GM23338 (cell line): Measurements from ENCODE around the gene PDE4B. TPM values are rescaled to one million over a fixed set of nuclear protein-coding genes. Genes with fewer than 3 reads are reported as not detected.

Source experiments
- ATAC-seq: fragments of 200-7000 bp; cut with Tn5 transposase; 3 replicates; pipeline ENCODE4 v1.9.1; 2020
- DNase-seq: peaks from one replicate; pipeline ENCODE4 v3.0.0-alpha.2; 2015; ENCODE audit warnings: low spot score
- H2AFZ ChIP-seq: fragments of 200-600 bp; sonication (generic); 2 replicates; pipeline ENCODE4 v1.8.0; 2016; ENCODE audit warnings: antibody characterized with exemption, mild to moderate bottlenecking, moderate library complexity
- H3F3A ChIP-seq: fragments of 200-600 bp; sonication (generic); replicated peaks from 2 replicates; pipeline ENCODE4 v1.8.0; 2017; ENCODE audit warnings: antibody characterized with exemption, mixed run types, low read depth
- H3K27ac ChIP-seq: fragments of 200-600 bp; sonication (generic); 2 replicates; pipeline ENCODE4 v1.6.1; 2016; ENCODE audit warnings: low read depth
- H3K27me3 ChIP-seq: fragments of 200-600 bp; sonication (generic); 2 replicates; pipeline ENCODE4 v1.8.0; 2016; ENCODE audit warnings: mild to moderate bottlenecking, mixed run types, moderate library complexity; ENCODE audit not compliant: insufficient read depth
- H3K36me3 ChIP-seq: fragments of 200-600 bp; sonication (generic); 2 replicates; pipeline ENCODE4 v1.8.0; 2016; ENCODE audit warnings: mild to moderate bottlenecking; ENCODE audit not compliant: insufficient read depth
- H3K4me1 ChIP-seq: fragments of 200-600 bp; sonication (generic); 2 replicates; pipeline ENCODE4 v1.8.0; 2016; ENCODE audit warnings: mild to moderate bottlenecking, moderate library complexity; ENCODE audit not compliant: insufficient read depth
- H3K4me2 ChIP-seq: fragments of 200-600 bp; sonication (generic); 2 replicates; pipeline ENCODE4 v1.7.1; 2017; ENCODE audit warnings: mixed run types
- H3K4me3 ChIP-seq: fragments of 200-600 bp; sonication (generic); 2 replicates; pipeline ENCODE4 v1.6.1; 2016; ENCODE audit warnings: mixed run types
- H3K79me2 ChIP-seq: fragments of 200-600 bp; sonication (generic); replicated peaks from 2 replicates; pipeline ENCODE4 v1.8.0; 2017; ENCODE audit warnings: mild to moderate bottlenecking; ENCODE audit not compliant: insufficient read depth
- H3K9me2 ChIP-seq: fragments of 200-600 bp; sonication (generic); 2 replicates; pipeline ENCODE4 v1.8.0; 2017; ENCODE audit not compliant: insufficient read depth
- H4K20me1 ChIP-seq: fragments of 200-600 bp; sonication (generic); replicated peaks from 2 replicates; pipeline ENCODE4 v1.8.0; 2017; ENCODE audit warnings: mild to moderate bottlenecking; ENCODE audit not compliant: insufficient read depth
- H3K27ac Mint-ChIP-seq: 2 replicates; pipeline ENCODE4 v1.8.0; 2020; ENCODE audit warnings: inconsistent platforms, mild to moderate bottlenecking, moderate library complexity, mixed read lengths
- H3K27me3 Mint-ChIP-seq: 3 replicates; pipeline ENCODE4 v1.8.0; 2022; ENCODE audit warnings: low read depth, mild to moderate bottlenecking, moderate library complexity, mixed read lengths, inconsistent platforms; ENCODE audit not compliant: insufficient read depth, poor library complexity
- H3K36me3 Mint-ChIP-seq: 3 replicates; pipeline ENCODE4 v1.8.0; 2021; ENCODE audit warnings: low read depth, mild to moderate bottlenecking, inconsistent platforms, moderate library complexity, mixed read lengths
- H3K4me1 Mint-ChIP-seq: 3 replicates; pipeline ENCODE4 v1.8.0; 2020; ENCODE audit warnings: mild to moderate bottlenecking, inconsistent platforms, mixed read lengths
- H3K4me3 Mint-ChIP-seq: 3 replicates; pipeline ENCODE4 v1.8.0; 2021; ENCODE audit warnings: moderate library complexity, mild to moderate bottlenecking, inconsistent platforms, mixed read lengths
- H3K9me3 Mint-ChIP-seq: 3 replicates; pipeline ENCODE4 v1.8.0; 2020; ENCODE audit warnings: moderate library complexity, mild to moderate bottlenecking, inconsistent platforms, mixed read lengths
- CREB1 ChIP-seq: fragments of 250-450 bp; sonication (Bioruptor Pico); IDR thresholded peaks from 2 replicates; pipeline ENCODE4 v1.5.0; 2020; ENCODE audit warnings: low read depth, mild to moderate bottlenecking, moderate library complexity
- CTCF ChIP-seq, 2 experiments: fragments of 200-600 bp in 1 of 2; sonication (generic) in 1 of 2; conservative IDR thresholded peaks; 2 replicates each; pipeline versions ENCODE4 v1.5.1 to v1.6.1; 2016 to 2017; ENCODE audit warnings: antibody characterized with exemption in 2 of 2, low read depth in 2 of 2, mild to moderate bottlenecking in 2 of 2, moderate library complexity in 1 of 2
- ETS1 ChIP-seq: IDR thresholded peaks from 2 replicates; pipeline ENCODE4 v1.6.1; 2016; ENCODE audit warnings: antibody characterized with exemption
- EZH2 ChIP-seq: fragments of 200-600 bp; sonication (generic); IDR thresholded peaks from one replicate; pipeline ENCODE4 v1.8.0; 2017; ENCODE audit warnings: antibody characterized with exemption, mild to moderate bottlenecking, low read depth; ENCODE audit not compliant: unreplicated experiment
- EZH2phosphoT487 ChIP-seq: fragments of 200-600 bp; sonication (generic); IDR thresholded peaks from one replicate; pipeline ENCODE4 v1.8.1; 2018; ENCODE audit warnings: antibody characterized with exemption; ENCODE audit not compliant: unreplicated experiment
- JUNB ChIP-seq: IDR thresholded peaks from one replicate; pipeline ENCODE4 v1.6.1; 2016; ENCODE audit warnings: antibody characterized with exemption; ENCODE audit not compliant: unreplicated experiment
- NANOG ChIP-seq: IDR thresholded peaks from 2 replicates; pipeline ENCODE4 v1.6.1; 2016; ENCODE audit warnings: antibody characterized with exemption, borderline replicate concordance
- POLR2AphosphoS5 ChIP-seq: IDR thresholded peaks from 2 replicates; pipeline ENCODE4 v1.6.1; 2016; ENCODE audit warnings: antibody characterized with exemption, low read depth
- STAT1 ChIP-seq: IDR thresholded peaks from one replicate; pipeline ENCODE4 v1.6.1; 2016; ENCODE audit warnings: antibody characterized with exemption; ENCODE audit not compliant: unreplicated experiment
- ZNF114 ChIP-seq: fragments of 250-450 bp; sonication (Bioruptor Pico); IDR thresholded peaks from 2 replicates; pipeline ENCODE4 v1.5.0; 2020; ENCODE audit warnings: mild to moderate bottlenecking, moderate library complexity
- ZNF331 ChIP-seq: fragments of 250-450 bp; sonication (Bioruptor Pico); IDR thresholded peaks from 2 replicates; pipeline ENCODE4 v1.5.0; 2020; ENCODE audit warnings: low read depth, mild to moderate bottlenecking, moderate library complexity
- ZNF462 ChIP-seq: fragments of 250-450 bp; sonication (Bioruptor Pico); IDR thresholded peaks from 2 replicates; pipeline ENCODE4 v1.5.0; 2020; ENCODE audit warnings: mild to moderate bottlenecking, moderate library complexity
- polyA plus RNA-seq: library from polyadenylated mRNA; unstranded; fragments of >200 nt; fragmentation: Nextera tagmentation; extraction: Ambion mirVana; gene quantifications from 2 replicates; pipeline ENCODE4 v1.2.1, GENCODE V29; 2016
- total RNA-seq: library from RNA; depleted of rRNA; stranded (reverse); fragments of >200 nt; shearing (Covaris generic); gene quantifications from 2 replicates; pipeline ENCODE4 v1.2.3, GENCODE V29; 2014
- TF ChIP-seq, protein P1 (sequence below): IDR thresholded peaks from one replicate; pipeline ENCODE4 v1.6.1; 2018; ENCODE audit warnings: antibody characterized with exemption; ENCODE audit not compliant: unreplicated experiment

PDE4B gene
- total and polyA plus RNA-seq, 2 experiments from 2014 or later = 14.0 to 25.6 TPM

- Mint-ChIP-seq H3K27ac (no peak overlapping the region), H3K27me3 (no peaks in the 10 kb centered on the region), H3K4me1 (no peaks in the 10 kb centered on the region), H3K4me3 (no peak overlapping the region), H3K36me3 (no peaks in the 10 kb centered on the region; the same call in 2 of the 3 replicates), H3K9me3 (peaks cover 6% of the 10 kb centered on the region; the same call in 2 of the 3 replicates)
- no peak overlapping the region for H3K4me3 ChIP-seq
- no peaks in the 10 kb centered on the region for H3K9me2 ChIP-seq
- H3K79me2 ChIP-seq = no peaks in the 10 kb centered on the region
- DNase-seq = no peak
- H3K27ac ChIP-seq = no peak overlapping the region
- no peak for ATAC-seq
- H3K4me1 ChIP-seq = no peaks in the 10 kb centered on the region
- no peaks in the 10 kb centered on the region for H3K36me3 ChIP-seq
- no peaks in the 10 kb centered on the region for H3F3A ChIP-seq
- H4K20me1 ChIP-seq = no peaks in the 10 kb centered on the region
- H3K27me3 ChIP-seq = no peaks in the 10 kb centered on the region
- no peak for TF ChIP-seq NANOG
- TF ChIP-seq EZH2phosphoT487 = no peak
- no peak for TF ChIP-seq ZNF331
- TF ChIP-seq POLR2AphosphoS5 = no peak
- no peak for TF ChIP-seq STAT1
- TF ChIP-seq CTCF (conservative IDR thresholded peaks at IDR 0.05; ENCODE audit: low read depth in 2 of 2) = no peak
- TF ChIP-seq ZNF114 (CRISPR knock-in tag) = no peak
- TF ChIP-seq JUNB = no peak
- TF ChIP-seq CREB1 (CRISPR knock-in tag) = no peak
- no peak for TF ChIP-seq EZH2
- no peak for TF ChIP-seq ZNF462 (CRISPR knock-in tag)
- no peak for TF ChIP-seq ETS1
- TF ChIP-seq, protein P1, sequence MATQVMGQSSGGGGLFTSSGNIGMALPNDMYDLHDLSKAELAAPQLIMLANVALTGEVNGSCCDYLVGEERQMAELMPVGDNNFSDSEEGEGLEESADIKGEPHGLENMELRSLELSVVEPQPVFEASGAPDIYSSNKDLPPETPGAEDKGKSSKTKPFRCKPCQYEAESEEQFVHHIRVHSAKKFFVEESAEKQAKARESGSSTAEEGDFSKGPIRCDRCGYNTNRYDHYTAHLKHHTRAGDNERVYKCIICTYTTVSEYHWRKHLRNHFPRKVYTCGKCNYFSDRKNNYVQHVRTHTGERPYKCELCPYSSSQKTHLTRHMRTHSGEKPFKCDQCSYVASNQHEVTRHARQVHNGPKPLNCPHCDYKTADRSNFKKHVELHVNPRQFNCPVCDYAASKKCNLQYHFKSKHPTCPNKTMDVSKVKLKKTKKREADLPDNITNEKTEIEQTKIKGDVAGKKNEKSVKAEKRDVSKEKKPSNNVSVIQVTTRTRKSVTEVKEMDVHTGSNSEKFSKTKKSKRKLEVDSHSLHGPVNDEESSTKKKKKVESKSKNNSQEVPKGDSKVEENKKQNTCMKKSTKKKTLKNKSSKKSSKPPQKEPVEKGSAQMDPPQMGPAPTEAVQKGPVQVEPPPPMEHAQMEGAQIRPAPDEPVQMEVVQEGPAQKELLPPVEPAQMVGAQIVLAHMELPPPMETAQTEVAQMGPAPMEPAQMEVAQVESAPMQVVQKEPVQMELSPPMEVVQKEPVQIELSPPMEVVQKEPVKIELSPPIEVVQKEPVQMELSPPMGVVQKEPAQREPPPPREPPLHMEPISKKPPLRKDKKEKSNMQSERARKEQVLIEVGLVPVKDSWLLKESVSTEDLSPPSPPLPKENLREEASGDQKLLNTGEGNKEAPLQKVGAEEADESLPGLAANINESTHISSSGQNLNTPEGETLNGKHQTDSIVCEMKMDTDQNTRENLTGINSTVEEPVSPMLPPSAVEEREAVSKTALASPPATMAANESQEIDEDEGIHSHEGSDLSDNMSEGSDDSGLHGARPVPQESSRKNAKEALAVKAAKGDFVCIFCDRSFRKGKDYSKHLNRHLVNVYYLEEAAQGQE = no peak
- H3K4me2 ChIP-seq = no peak overlapping the region
- no peak overlapping the region for H2AFZ ChIP-seq
These were observed 102.3 kb downstream of the PDE4B start for GRCh38 chr1:65894738-65895605.
